HepG2 (cell line): Measurements from ENCODE around the gene CSNK1A1. TPM values are rescaled to one million over a fixed set of nuclear protein-coding genes. Genes with fewer than 3 reads are reported as not detected.
A peak's percentile ranks its signal among the peaks of the same experiment; 100 is the strongest.

ENCODE experiments used
- ARID4A ChIP-seq: sonication (generic); formaldehyde crosslinking; IDR thresholded peaks from 2 replicates; pipeline ENCODE4 v1.5.0; 2020; ENCODE audit warnings: mild to moderate bottlenecking, missing genetic modification reagents, borderline replicate concordance
- ARNTL ChIP-seq: sonication (generic); formaldehyde crosslinking; IDR thresholded peaks from 2 replicates; pipeline ENCODE4 v1.4.0; 2020; ENCODE audit warnings: mild to moderate bottlenecking, missing genetic modification reagents
- CBX1 ChIP-seq: IDR thresholded peaks from one replicate; pipeline ENCODE4 v1.6.1; 2016; ENCODE audit warnings: antibody characterized with exemption, low read depth
- HNF4G ChIP-seq, 2 experiments: sonication (generic) in 1 of 2; formaldehyde crosslinking in 1 of 2; IDR thresholded peaks; 2 replicates each; pipeline versions ENCODE4 v1.4.0 to v1.6.1; 2011 to 2020; ENCODE audit warnings: borderline replicate concordance in 2 of 2, low read depth in 2 of 2, mild to moderate bottlenecking in 2 of 2, low read length in 1 of 2, missing genetic modification reagents in 1 of 2, moderate library complexity in 1 of 2
- MXD1 ChIP-seq: sonication (generic); formaldehyde crosslinking; IDR thresholded peaks from 2 replicates; pipeline ENCODE4 v1.4.0; 2020; ENCODE audit warnings: mild to moderate bottlenecking, missing genetic modification reagents
- MZF1 ChIP-seq: sonication (generic); formaldehyde crosslinking; IDR thresholded peaks from 2 replicates; pipeline ENCODE4 v1.8.1; 2023; ENCODE audit warnings: mild to moderate bottlenecking, missing genetic modification reagents, borderline replicate concordance
- SIX1 ChIP-seq: sonication (generic); formaldehyde crosslinking; IDR thresholded peaks from 2 replicates; pipeline ENCODE4 v1.4.0; 2020; ENCODE audit warnings: missing genetic modification reagents, borderline replicate concordance
- SPEN ChIP-seq: sonication (generic); formaldehyde crosslinking; IDR thresholded peaks from 2 replicates; pipeline ENCODE4 v1.5.1; 2020; ENCODE audit warnings: low read depth, mild to moderate bottlenecking, missing genetic modification reagents
- ZBED4 ChIP-seq: sonication (generic); formaldehyde crosslinking; IDR thresholded peaks from 2 replicates; pipeline ENCODE4 v1.4.0; 2020; ENCODE audit warnings: missing genetic modification reagents, borderline replicate concordance
- ZBTB20 ChIP-seq: sonication (generic); formaldehyde crosslinking; IDR thresholded peaks from 2 replicates; pipeline ENCODE4 v1.8.1; 2023; ENCODE audit warnings: missing genetic modification reagents, low read depth, mild to moderate bottlenecking, borderline replicate concordance
- ZBTB8A ChIP-seq: sonication (generic); formaldehyde crosslinking; IDR thresholded peaks from 2 replicates; pipeline ENCODE4 v1.4.0; 2020; ENCODE audit warnings: mild to moderate bottlenecking, low read depth, missing genetic modification reagents, borderline replicate concordance
- ZHX1 ChIP-seq: sonication (generic); formaldehyde crosslinking; IDR thresholded peaks from 2 replicates; pipeline ENCODE4 v1.8.1; 2022; ENCODE audit warnings: low read depth, mild to moderate bottlenecking, missing genetic modification reagents
- ZNF652 ChIP-seq: IDR thresholded peaks from 2 replicates; pipeline ENCODE4 v1.6.1; 2016; ENCODE audit warnings: low read depth, borderline replicate concordance
- ZNF891 ChIP-seq: sonication (generic); formaldehyde crosslinking; IDR thresholded peaks from 2 replicates; pipeline ENCODE4 v1.5.0; 2020; ENCODE audit warnings: mild to moderate bottlenecking, missing genetic modification reagents
- polyA plus RNA-seq, 8 experiments: library from polyadenylated mRNA; depleted of rRNA in 3 of 8; stranded (reverse) in 7 of 8; unstranded in 1 of 8; fragments of >200 nt; fragmentation: Illumina TruSeq in 4 of 8; extraction: Trizol in 4 of 8; gene quantifications; 2 replicates each; pipeline versions ENCODE4 v1.2.1 to v1.2.3, GENCODE V29; 2011 to 2016; ENCODE audit warnings: low read depth in 4 of 8, missing spikeins in 1 of 8, mixed read lengths in 1 of 8; ENCODE audit not compliant: insufficient read depth in 1 of 8
- total RNA-seq, 5 experiments: library from RNA; depleted of rRNA; stranded (reverse); fragments of >200 nt; fragmentation: Illumina TruSeq; extraction: Trizol; gene quantifications; 2 replicates each; pipeline ENCODE4 v1.2.3, GENCODE V29; 2016; ENCODE audit warnings: low read depth in 1 of 5

Gene CSNK1A1
- total and polyA plus RNA-seq, 2 of the 13 experiments (the other 11 are each of a cell fraction or from before 2014, with no cell fraction given) = 89.0 to 149 TPM

GRCh38 chr5:149551227-149552037 lies at the start of gene CSNK1A1 (continued):
- TF ChIP-seq ZHX1 (CRISPR knock-in tag) = peak; percentile 69; the same call in 1 of the 2 replicates
- no peak for TF ChIP-seq ARNTL
- no peak for TF ChIP-seq SIX1 (CRISPR knock-in tag)
- peak; percentile 84 for TF ChIP-seq SPEN
- no peak; the same call in 1 of the 2 replicates for TF ChIP-seq ZBTB8A (CRISPR knock-in tag)
- no peak for TF ChIP-seq ZNF652
- TF ChIP-seq ZNF891 (CRISPR knock-in tag) = peak; percentile 88
- TF ChIP-seq MXD1 (CRISPR knock-in tag) = peak; percentile 82
- TF ChIP-seq HNF4G (IDR thresholded peaks at IDR 0.05; ENCODE audit: borderline replicate concordance, low read depth, low read length) = peak; percentile 92
- peak; percentile 72; the same call in 1 of the 2 replicates for TF ChIP-seq HNF4G (CRISPR knock-in tag; IDR thresholded peaks at IDR 0.05; ENCODE audit: borderline replicate concordance, low read depth)
- TF ChIP-seq ARID4A (CRISPR knock-in tag) = peak; percentile 82; the same call in 1 of the 2 replicates
- no peak for TF ChIP-seq CBX1
- TF ChIP-seq ZBTB20 (CRISPR knock-in tag) = no peak
- peak; percentile 96 for TF ChIP-seq ZBED4 (CRISPR knock-in tag)
- TF ChIP-seq MZF1 = no peak
